ENCODE data around the gene POMGNT1.

DNA sequence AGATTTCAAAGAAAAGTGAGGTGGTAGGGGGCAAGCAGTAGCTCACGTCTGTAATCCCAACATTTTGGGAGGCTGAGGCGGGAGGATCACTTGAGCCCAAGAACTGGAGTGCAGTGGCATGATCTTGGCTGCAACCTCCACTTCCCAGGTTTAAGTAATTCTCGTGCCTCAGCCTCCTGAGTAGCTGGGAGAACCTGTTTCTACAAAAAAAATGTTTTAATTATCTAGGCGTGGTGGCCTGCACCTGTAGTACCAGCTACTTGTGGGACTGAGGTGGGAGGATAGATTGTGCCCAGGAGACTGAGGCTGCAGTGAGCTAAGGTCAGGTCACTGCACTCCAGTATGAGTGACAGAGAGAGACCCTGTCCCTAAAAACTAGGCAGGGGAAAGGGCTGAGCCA lies 25.9 kb downstream of the POMGNT1 start:
- TF ChIP-seq KDM5A (IDR thresholded peaks at IDR 0.05; ENCODE audit: borderline replicate concordance, low read length) (no peak), POLR2AphosphoS5 (IDR thresholded peaks at IDR 0.05; ENCODE audit: low read depth, low read length) (no peak), ELF3 (CRISPR knock-in tag; IDR thresholded peaks at IDR 0.05) (no peak), JDP2 (CRISPR knock-in tag; IDR thresholded peaks at IDR 0.05; ENCODE audit: borderline replicate concordance) (no peak), POLR2A (IDR thresholded peaks at IDR 0.05; ENCODE audit: insufficient read depth in 1 of 2, low read depth in 2 of 2, low read length in 2 of 2) (no peak)
- TF ChIP-seq, protein P1, sequence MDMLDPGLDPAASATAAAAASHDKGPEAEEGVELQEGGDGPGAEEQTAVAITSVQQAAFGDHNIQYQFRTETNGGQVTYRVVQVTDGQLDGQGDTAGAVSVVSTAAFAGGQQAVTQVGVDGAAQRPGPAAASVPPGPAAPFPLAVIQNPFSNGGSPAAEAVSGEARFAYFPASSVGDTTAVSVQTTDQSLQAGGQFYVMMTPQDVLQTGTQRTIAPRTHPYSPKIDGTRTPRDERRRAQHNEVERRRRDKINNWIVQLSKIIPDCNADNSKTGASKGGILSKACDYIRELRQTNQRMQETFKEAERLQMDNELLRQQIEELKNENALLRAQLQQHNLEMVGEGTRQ (IDR thresholded peaks at IDR 0.05; ENCODE audit: low read depth, low read length): no peak
- TF ChIP-seq, protein P1 (CRISPR knock-in tag; IDR thresholded peaks at IDR 0.05; ENCODE audit: borderline replicate concordance): no peak
- TF ChIP-seq, protein P2, sequence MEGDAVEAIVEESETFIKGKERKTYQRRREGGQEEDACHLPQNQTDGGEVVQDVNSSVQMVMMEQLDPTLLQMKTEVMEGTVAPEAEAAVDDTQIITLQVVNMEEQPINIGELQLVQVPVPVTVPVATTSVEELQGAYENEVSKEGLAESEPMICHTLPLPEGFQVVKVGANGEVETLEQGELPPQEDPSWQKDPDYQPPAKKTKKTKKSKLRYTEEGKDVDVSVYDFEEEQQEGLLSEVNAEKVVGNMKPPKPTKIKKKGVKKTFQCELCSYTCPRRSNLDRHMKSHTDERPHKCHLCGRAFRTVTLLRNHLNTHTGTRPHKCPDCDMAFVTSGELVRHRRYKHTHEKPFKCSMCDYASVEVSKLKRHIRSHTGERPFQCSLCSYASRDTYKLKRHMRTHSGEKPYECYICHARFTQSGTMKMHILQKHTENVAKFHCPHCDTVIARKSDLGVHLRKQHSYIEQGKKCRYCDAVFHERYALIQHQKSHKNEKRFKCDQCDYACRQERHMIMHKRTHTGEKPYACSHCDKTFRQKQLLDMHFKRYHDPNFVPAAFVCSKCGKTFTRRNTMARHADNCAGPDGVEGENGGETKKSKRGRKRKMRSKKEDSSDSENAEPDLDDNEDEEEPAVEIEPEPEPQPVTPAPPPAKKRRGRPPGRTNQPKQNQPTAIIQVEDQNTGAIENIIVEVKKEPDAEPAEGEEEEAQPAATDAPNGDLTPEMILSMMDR (CRISPR knock-in tag; IDR thresholded peaks at IDR 0.05): no peak
- TF ChIP-seq, protein P3, sequence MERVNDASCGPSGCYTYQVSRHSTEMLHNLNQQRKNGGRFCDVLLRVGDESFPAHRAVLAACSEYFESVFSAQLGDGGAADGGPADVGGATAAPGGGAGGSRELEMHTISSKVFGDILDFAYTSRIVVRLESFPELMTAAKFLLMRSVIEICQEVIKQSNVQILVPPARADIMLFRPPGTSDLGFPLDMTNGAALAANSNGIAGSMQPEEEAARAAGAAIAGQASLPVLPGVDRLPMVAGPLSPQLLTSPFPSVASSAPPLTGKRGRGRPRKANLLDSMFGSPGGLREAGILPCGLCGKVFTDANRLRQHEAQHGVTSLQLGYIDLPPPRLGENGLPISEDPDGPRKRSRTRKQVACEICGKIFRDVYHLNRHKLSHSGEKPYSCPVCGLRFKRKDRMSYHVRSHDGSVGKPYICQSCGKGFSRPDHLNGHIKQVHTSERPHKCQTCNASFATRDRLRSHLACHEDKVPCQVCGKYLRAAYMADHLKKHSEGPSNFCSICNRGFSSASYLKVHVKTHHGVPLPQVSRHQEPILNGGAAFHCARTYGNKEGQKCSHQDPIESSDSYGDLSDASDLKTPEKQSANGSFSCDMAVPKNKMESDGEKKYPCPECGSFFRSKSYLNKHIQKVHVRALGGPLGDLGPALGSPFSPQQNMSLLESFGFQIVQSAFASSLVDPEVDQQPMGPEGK (CRISPR knock-in tag; IDR thresholded peaks at IDR 0.05): no peak

All from HepG2 (cell line).